Ramos (cell line): ENCODE measurements around the gene GARIN1A.
"Not testable (repeated sequence)": the region's sequence is repeated elsewhere in the genome, so short reads cannot be mapped to it uniquely, and the experiment has no call there.

Experiments used
- in situ Hi-C: fragments of 300-500 bp; cut with MboI; formaldehyde crosslinking; loops from one replicate; pipeline ENCODE4 v1.14.3; 2022; ENCODE audit warnings: low sequenced_read_pairs; ENCODE audit not compliant: unreplicated experiment

GARIN1A gene

DNA sequence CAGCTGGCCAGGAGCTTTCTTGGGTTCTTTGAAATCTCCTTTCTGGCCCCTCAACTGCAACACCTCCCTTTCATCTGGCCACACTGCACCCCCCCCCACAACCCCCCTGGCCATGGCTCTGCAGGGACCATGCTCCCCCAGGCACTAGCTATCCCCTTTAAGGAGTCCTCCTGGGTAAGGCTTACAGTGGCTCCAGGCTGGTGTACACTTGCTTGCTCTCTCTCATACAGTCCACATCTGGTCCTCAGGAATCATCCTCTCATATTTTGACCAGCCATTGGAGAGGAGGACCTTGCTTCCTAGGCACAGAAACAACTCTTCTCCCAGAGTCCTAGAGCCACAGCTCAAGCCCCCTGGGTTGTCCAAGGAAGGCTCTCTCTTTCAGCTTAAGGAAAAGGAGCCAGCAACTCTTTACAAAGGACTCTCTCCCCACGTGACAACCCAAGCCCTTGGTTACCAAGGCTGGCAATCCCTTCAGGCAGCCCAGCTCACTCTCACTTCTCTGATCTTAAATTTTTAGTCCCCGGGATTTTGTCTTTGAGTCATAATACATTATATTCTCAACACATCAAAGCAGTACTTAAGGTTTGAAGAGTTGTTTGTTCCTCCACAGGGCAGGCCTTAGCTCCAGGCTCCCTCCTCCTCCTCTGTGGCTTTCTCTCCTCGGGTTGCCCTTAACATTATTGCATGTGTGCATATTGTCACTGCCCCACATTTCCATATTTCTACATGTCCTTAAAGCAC, 9.9 kb downstream of the GARIN1A start:
- in situ Hi-C loops = no loop called here

DNA sequence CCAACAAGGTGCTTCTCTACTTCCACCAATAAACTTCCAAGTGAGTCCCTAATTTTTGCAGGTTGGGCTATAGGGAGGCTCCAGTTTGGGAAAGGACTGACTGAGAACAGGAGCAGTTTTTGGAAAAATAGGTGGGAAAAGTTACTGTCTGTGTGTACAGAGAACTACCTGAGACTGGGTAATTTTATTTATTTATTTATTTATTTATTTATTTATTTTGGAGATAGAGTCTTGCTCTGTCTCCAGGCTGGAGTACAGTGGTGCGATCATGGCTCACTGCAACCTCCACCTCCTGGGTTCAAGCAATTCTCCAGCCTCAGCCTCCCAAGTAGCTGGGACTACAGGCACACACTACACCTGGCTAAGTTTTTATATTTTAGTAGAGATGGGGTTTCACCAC, 11.2 kb downstream of the GARIN1A start:
- in situ Hi-C loops = not testable (repeated sequence)

DNA sequence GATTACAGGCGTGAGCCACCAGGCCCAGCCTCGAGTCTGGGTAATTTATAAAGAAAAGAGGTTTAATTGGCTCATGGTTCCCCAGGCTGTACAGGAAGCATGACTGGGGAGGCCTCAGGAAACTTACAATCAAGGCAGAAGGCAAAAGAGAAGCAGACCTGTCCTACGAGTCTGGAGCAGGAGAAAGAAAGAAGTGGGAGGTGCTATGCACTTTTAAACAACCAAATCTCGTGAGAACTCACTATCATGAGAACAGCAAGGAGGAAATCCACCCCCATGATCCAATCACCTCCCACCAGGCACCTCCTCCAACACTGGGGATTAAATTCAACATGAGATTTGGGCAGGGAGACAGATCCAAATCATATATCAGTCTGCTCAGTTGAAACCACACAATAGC, 11.6 kb downstream of the GARIN1A start:
- in situ Hi-C loops = not testable (repeated sequence)

DNA sequence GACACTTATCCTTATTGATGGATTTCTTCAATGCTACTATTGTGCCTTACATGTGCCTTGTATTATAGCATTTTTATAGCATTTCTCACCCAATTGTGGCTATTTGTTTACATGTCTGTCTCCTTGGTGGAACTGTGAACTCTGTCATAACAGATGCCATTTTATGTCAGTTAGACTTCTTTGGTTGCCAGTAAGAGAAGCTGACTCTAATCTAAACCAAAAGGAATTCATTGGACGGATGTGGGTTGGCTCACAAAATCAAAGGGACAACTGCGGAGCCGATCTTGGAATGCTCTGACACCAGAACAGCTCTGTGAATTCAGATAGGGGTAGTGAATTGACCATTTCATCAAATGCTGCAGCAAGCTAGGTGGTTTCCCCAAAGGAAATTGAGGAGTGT, 15.0 kb downstream of the GARIN1A start:
- in situ Hi-C loops = no loop called here

DNA sequence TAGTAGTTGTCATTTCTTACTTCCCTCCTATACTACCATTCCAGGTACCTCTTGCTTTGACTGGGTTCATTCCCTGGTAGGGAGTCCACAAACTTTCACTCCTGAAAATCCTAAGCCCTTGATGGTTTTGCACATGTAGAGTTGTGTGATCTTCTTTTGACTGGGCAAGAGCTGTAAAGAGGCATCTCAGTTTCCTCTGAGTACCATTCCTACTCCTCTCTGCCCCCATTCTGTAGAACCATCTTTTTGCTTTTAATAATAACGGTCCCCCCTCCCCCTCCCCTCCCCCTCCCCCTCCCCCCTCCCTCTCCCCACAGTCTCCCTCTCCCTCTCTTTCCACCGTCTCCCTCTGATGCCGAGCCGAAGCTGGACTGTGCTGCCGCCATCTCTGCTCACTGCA, 16.4 kb downstream of the GARIN1A start:
- in situ Hi-C loops = no loop called here

DNA sequence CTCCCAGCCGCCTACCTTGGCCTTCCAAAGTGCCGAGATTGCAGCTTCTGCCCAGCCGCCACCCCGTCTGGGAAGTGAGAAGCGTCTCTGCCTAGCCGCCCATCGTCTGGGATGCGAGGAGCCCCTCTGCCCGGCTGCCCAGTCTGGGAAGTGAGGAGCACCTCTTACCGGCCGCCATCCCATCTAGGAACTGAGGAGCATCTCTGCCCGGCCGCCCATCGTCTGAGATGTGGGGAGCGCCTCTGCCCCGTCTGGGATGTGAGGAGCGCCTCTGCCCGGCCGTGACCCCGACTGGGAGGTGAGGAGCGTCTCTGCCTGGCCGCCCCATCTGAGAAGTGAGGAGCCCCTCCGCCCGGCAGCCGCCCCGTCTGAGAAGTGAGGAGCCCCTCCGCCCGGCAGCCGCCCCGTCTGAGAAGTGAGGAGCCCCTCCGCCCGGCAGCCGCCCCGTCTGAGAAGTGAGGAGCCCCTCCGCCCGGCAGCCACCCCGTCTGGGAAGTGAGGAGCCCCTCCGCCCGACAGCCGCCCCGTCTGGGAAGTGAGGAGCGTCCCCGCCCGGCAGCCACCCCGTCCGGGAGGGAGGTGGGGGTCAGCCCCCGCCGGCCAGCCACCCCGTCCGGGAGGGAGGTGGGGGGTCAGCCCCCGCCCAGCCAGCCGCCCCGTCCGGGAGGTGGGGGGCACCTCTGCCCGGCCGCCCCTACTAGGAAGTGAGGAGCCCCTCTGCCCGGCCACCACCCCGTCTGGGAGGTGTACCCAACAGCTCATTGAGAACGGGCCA, 17.3 kb downstream of the GARIN1A start:
- in situ Hi-C loops = not testable (repeated sequence)

DNA sequence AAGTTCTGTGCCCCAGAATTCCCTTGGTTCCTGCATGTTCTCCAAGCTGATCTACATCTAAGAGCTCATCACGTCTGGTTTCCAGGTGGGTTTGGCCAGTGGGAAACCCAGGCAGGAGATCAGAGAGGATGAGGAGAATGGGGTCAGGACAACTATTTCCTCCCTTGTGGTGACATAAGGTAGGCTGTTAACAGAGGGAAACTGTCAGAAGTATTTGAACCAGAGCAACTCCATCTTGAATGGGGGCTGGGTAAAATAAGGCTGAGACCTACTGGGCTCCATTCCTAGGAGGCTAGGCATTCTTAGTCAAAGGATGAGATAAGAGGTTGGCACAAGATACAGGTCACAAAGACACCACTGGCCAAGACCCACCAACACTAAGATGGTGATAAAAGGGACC, 19.1 kb downstream of the GARIN1A start:
- in situ Hi-C loops = no loop called here

DNA sequence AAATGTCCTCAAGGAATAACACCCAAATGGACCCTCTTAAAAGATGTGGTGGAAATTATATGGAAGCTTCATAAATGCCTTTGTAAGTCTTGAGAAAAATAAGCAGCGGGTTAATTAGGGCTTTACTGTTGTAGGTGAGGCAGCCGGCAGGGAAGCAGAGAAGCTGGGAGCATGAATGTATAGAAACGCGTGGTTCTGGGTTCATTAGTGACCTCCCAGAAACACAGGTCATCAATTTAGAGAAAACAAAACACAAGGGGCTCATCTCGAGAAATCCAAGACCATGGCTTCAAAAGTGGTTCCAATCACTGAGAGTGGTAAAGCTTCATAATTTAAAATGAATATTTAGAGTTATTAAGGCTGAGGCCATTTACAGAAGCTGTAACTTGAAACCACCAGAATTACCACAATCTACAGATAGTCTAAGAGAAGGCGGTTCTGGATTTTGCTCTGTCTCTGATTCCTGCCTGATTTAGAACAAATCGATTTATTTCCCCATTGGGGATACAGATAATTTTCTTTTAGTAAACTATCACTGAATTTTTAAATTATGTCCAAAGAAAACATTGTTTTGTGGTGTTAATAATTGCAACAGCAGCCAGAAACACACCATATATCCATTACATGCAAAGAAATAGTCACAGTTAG, 20.7 kb downstream of the GARIN1A start:
- in situ Hi-C loops = no loop called here

DNA sequence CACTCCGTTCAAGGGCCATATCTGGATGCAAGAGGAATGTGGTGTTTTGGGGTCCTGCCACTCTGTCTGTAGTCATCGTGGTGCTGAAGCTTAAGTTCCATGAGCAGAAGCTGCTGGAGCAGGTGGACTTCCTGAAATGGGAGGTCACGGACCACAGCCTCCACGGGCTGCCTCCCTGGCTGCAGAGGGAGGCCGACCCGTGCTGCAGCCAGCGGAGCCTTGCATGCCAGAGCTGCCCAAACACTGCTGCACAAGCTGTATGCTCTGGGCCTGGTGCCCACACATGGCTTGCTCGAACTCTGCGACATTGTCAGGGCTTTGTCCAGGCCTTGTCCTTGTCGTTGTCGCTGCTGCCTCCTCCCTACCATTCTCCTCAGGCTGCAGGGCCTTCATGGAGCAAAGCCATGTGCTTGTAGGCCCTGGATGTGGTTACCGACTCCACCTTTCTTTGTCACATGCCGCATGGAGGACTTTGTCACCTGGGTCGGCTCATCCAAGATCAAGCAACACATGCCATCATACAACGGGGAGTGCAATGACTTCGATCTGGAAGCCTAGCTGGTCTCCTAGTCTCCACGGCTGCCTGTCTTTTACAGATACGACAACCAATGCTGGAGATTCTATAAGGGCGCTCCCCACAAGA, 21.4 kb downstream of the GARIN1A start:
- in situ Hi-C loops = no loop called here

DNA sequence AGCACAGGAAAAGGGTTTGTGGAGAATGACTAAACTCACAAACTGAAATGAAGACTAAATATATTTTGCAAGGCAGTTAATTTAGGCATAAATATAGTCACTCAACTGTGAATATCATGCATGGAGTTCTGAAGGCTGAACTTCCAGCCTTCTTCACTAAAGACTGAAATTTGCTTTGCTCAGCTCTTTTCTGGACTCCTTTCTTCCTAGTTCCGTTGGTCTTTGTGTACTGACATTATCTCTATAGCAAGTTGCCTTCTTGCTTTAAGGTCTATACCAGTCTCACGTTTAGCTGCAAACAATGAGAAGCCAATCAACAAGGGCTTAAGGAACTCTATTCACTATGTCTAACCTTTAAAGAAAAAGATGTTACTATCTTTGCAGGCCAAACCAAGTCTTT, 22.6 kb downstream of the GARIN1A start:
- in situ Hi-C loops = no loop called here

DNA sequence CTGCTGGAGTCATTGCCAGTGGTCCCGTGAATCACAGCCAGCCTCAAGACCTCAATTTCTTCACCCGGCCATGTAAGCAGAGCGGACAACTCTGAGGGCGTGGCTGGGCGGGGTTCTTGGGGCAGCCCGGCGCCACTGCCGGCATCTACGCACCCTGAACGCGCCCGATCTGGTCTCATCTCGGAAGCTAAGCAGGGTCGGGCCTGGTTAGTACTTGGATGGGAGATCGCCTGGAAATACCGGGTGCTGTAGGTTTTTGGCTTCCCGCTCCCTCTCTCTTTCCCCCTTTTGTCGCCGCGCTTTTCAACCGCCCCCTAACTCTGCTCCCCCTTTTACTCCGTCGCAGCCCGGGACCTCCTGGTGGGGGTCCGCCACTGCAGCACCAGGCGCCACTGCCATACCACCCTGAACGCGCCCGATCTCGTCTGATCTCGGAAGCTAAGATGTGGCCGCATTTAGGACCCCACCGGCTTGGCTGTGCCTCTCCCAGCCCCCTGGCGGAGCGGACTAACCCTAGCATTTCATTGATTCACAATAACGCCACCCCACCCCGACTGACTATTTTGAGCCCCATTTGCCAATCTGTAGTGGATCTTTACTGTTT, 25.3 kb downstream of the GARIN1A start:
- in situ Hi-C loops = no loop called here

DNA sequence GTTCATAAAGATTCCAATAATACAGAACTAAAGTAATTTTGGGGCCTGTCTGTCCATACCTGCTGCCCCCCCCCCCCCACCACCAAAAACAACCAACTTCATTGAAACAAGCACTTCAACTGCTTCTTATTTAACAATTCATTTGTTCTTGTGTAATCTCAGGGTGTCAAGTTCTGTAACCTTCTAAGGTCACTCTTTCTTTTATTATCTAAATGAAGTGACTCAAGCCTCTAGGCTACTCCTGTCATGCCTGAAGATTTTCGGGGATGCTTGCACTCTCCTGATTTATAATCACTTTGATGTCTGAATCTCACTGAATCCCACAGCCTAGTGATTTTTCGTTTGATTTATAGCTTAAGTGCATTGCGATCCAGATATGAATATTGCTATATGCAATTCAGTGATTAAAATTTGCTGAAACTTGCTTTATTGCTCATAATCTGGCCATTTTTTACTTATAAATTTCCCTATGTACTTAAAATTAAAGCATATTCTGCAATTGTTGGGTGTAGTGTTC, 27.2 kb downstream of the GARIN1A start:
- in situ Hi-C loops = no loop called here

DNA sequence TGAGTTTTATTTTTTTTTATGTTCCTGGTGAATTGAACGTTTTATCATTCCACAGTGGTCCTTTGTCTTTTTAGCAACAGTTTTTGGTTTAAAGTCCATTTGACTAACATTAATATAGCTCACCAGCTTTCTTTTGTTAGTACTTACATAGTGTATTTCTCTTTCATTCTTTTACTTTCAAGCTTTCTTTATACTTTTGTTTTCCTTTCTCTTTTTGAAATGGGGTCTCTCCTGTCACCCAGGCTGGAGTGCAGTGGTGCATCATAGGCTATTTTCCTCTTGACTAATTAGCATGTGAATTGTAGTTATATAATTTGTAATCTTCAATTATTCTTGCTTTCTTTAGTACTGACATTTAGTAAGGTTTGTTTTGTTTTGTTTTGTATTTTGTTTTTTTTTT, 27.8 kb downstream of the GARIN1A start:
- in situ Hi-C loops = no loop called here

DNA sequence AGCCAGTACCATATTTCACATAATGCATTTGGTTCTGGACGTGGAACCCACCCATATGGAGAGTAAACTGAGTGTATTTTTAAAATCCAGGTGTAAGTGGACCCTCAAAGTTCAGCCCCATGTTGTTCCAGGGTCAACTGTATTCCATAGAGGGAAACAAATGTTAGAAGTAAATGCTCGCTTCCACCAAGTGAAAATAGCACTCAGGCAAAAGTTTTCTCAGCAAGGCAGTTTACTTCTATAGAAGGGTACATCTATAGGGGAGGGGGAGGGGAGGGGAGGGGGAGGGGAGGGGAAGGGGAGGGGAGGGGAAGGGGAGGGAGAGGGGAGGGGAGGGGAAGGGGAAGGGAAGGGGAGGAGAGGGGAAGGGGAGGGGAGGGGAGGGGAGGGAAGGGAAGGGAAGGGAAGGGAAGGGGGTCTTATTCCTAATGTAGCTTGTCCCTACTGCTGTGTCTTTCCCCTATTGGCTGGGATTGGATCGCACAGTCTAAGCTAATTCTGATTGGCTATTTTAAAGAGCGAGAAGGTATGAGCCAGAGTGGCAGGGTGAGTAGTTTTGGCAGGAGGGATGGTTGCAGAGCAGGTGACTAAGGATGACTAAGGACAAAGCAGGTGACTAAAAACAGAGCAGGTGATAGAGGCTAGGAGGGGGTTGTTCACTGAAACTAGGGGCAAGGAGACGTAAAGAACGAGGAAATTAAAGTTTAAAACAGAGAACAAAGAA, 29.1 kb downstream of the GARIN1A start:
- in situ Hi-C loops = no loop called here

DNA sequence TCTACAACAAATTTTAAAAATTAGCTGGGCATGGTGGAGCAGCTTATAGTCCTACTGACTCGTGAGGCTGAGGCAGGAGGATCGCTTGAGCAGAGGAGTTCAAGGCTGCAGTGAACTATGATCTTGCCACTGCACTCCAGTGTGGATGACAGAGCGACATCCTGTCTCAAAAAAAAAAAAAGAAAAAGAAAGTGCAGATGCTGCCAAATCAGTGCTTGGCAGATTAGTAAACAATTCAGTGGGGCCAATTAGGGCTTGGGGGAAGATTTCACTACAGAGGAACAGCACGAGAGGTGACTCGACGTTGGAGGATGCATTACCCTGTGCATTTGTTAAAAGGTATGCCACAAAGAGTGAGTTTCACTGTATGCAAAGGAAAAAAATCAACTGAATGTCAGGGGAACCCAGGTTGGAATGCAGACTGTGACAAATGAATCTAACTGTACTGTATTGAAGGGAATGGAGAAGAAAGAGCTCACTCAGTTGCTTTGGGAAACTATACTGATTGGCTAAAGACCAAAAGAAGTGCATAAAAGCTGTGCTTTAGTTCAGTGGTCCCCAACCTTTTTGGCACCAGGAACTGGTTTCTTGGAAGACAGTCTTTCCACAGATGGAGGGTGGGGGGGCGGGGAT, 31.6 kb downstream of the GARIN1A start:
- in situ Hi-C loops = no loop called here

DNA sequence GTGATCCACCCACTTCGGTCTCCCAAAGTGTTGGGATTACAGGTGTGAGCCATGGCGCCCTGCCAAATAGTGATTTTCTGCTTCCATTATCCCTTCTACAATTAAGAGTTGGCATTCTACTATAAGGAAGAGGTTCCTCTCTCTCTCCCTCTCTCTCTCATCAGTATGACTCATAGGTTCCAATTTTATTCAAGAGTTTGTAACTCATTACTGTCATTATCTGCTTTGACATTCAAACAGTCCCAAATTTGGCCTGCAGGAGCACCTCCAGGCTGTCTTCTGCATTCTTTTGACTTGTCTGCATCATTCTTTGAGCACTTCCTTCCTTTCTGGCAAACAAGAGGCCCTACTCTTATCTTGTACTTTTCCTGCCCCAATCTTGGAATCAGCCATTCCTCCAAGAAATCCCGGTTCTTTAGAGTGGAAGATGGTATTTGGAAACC, 33.8 kb downstream of the GARIN1A start:
- in situ Hi-C loops = no loop called here

DNA sequence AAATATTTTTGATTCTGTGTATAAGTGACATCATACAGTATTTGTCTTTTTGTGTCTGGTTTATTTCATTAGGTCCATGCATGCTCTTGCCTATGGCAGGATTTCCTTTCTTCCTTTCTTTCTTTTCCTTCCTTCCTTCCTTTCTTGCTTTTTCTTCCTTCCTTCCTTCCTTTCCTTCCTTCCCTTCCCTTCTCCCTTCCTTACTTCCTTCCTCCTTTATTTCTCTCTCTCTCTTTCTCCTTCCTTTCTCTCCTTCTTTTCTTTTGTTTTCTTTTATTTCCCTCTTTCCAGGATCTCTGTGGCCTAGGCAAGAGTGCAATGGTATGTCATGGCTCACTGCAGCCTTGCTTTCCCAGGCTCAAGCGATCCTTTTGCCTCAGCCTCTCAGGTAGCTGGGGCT, 35.7 kb downstream of the GARIN1A start:
- in situ Hi-C loops = no loop called here

DNA sequence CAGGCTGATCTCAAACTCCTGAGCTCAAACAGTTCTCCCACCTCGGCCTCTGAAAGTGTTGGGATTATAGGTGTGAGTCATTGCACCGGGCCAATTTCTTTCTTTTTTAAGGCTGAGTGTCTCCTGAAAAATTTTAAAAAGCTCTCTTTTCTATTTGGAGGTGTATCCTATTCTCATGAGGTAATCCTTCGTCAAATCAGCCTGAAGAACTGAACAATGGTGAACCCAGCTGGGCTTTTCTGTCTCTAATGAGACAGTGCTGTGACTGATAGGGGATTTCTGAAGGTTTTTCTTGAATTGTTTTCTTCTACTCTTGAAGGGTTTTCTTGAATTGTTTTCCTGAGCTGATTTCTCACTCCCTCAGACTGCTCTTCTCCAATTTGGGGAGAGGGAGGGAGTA, 36.1 kb downstream of the GARIN1A start:
- in situ Hi-C loops = no loop called here

DNA sequence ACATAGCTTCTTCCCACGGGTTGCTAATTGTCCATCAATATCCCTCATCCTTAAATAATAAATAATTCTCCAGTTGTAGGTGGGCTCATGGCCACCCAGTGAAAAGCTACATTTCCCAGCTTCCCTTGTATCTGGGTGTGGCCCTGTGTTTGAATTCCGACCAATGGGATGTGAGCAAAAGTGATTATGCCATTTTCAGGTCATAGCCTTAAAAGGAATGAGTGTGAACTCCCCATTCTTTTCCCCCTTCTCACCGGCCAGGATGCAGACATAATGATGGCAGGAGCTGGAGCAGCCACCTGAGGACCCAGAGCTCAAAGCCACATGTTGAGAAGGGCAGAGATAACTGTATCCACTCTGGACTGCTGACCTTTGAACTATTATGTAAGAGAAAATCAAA, 36.7 kb downstream of the GARIN1A start:
- in situ Hi-C loops = no loop called here
